Stimulated activated CD8-positive, alpha-beta memory T cell treated with anti-CD3 and anti-CD28 coated beads, Interleukin-7, amount 100 ng/mL, for 24 hours (primary cell): Measurements from ENCODE around the gene SHB.

ENCODE experiments used
- DNase-seq: peaks from one replicate; pipeline ENCODE4 v3.0.0-alpha.2; 2020; ENCODE audit warnings: low read depth

SHB gene

GRCh38 chr9:37951671-37952449 lies 117.2 kb downstream of the SHB start:
- no peak for DNase-seq

- no peak for DNase-seq
These were observed 118.5 kb downstream of the SHB start for GRCh38 chr9:37950561-37950960.

GRCh38 chr9:37949576-37949975 lies 119.5 kb downstream of the SHB start:
- no peak for DNase-seq

GRCh38 chr9:37948417-37948980 lies 120.5 kb downstream of the SHB start:
- no peak for DNase-seq

- no peak for DNase-seq
These were observed 121.0 kb downstream of the SHB start for GRCh38 chr9:37947977-37948376.

GRCh38 chr9:37947471-37947870 lies 121.6 kb downstream of the SHB start:
- no peak for DNase-seq

- no peak for DNase-seq
These were observed 122.1 kb downstream of the SHB start for GRCh38 chr9:37946971-37947370.

- no peak for DNase-seq
These were observed 123.0 kb downstream of the SHB start for GRCh38 chr9:37946041-37946440.

GRCh38 chr9:37944671-37945481 lies 124.2 kb downstream of the SHB start:
- DNase-seq: no peak

- no peak for DNase-seq
These were observed 124.8 kb downstream of the SHB start for GRCh38 chr9:37944266-37944650.

GRCh38 chr9:37943345-37944265 lies 125.4 kb downstream of the SHB start:
- no peak for DNase-seq

- DNase-seq: no peak
These were observed 126.2 kb downstream of the SHB start for GRCh38 chr9:37942621-37943344.

- no peak for DNase-seq
These were observed 127.8 kb downstream of the SHB start for GRCh38 chr9:37941253-37941652.

- no peak for DNase-seq
These were observed 129.4 kb downstream of the SHB start for GRCh38 chr9:37939575-37940095.

GRCh38 chr9:37938121-37938891 lies 130.7 kb downstream of the SHB start:
- no peak for DNase-seq

GRCh38 chr9:37937366-37937765 lies 131.7 kb downstream of the SHB start:
- no peak for DNase-seq

- DNase-seq: no peak
These were observed 132.1 kb downstream of the SHB start for GRCh38 chr9:37936965-37937364.

- DNase-seq: no peak
These were observed 132.7 kb downstream of the SHB start for GRCh38 chr9:37936376-37936775.

GRCh38 chr9:37935096-37935495 lies 133.9 kb downstream of the SHB start:
- no peak for DNase-seq

- DNase-seq: no peak
These were observed 137.4 kb downstream of the SHB start for GRCh38 chr9:37931592-37931991.
